Prostate gland (tissue), 2 donors: Measurements from ENCODE around the gene DCLK2.

Source experiments
- CTCF ChIP-seq, 4 experiments: fragments of 200-600 bp in 2 of 4; fragments of 450-650 bp in 2 of 4; sonication (generic) in 2 of 4; IDR thresholded peaks; 1 replicate in 3 of 4; 2 replicates in 1 of 4; pipeline ENCODE4 v1.5.1; 2016 to 2019; ENCODE audit warnings: antibody characterized with exemption in 4 of 4, mild to moderate bottlenecking in 2 of 4, moderate library complexity in 2 of 4
- POLR2A ChIP-seq: fragments of 450-650 bp; IDR thresholded peaks from one replicate; pipeline ENCODE4 v1.6.1; 2016; ENCODE audit warnings: antibody characterized with exemption, mild to moderate bottlenecking
- POLR2AphosphoS5 ChIP-seq: sonication (generic); formaldehyde crosslinking; IDR thresholded peaks from one replicate; pipeline ENCODE4 v1.6.1; 2017; ENCODE audit warnings: antibody characterized with exemption

DNA sequence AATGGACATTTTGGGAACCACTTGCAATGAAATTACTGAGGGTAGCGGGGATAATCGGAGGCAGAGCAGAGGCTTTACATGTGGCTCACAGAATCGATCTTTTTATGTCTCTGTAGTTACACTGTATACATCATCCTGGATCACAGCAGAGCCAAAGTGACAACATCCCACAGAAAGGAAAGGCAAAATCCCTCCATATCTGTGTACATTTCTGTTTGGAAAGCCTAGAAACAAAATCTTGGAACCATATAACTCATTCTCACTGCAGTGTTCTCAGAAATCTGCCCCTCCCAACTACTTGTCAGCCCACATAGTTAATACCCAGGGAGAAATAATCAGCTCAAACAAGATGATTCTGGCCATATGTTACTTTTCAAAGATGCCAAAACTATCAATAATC, 211.6 kb downstream of the DCLK2 start:
- TF ChIP-seq CTCF (IDR thresholded peaks at IDR 0.05), result no peak
- TF ChIP-seq POLR2A, result no peak
- no peak for TF ChIP-seq POLR2AphosphoS5
